ENCODE results near the gene TBCE.
"Not testable (repeated sequence)": the region's sequence is repeated elsewhere in the genome, so short reads cannot be mapped to it uniquely, and the experiment has no call there.

TBCE gene

DNA sequence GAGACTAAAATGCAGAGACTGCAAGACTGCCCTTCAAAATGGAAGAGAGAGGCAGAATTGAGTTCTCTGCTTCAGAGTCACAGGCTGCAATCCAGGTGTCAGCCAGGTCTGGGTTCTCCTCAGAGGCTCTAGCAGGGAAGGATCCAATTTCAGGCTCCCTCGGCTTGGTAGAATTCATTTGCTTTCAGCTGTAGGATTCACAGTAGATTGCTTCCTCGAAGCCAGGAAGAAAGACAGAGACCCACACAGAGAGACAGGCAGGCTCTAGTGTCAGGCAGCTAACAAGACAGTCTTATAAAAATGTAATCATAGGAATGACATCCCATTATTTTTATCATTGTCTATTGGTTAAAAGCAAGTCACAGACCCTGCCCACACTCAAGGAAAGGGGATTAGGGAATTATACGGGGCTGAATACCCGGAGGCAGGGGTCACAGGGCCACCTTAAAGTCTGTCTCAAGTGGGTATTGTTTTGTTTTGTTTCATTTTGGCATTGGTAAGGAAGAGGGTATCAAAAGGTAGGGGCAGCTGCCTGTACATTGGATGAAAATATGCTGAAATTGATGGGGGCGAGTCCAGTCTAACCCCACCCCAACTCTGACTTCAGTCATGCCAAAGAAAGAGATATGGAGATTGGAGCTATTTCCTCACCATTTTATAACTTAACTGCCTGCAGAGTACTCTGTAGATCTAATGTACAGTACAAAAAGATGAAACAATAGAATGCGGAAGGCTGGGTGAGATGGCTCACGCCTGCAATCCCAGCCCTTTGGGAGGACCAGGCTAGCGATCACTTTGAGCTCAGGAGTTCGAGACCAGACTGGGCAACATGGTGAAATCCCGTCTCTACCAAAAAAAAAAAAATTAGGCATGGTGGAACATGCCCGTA lies 9.5 kb upstream of the TBCE start:
- DNase-seq, result peak; percentile 35

DNA sequence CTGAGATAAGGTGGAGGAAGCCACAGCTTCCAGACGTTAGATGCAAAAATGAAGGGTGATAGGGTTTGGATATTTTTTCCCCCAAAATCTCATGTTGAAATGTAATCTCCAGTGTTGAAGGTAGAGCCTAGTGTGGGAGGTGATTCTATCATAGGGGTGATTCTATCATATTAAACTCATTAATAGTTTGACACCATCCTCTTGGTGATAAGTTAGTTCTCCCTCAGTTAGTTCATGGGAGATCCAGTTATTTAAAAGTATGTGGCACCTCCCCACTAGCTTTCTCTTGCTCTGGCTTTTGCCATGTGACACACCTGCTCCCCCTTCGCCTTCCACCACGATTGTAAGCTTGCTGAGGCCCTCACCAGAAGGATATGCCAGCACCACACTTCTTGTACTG lies 8.3 kb upstream of the TBCE start:
- DNase-seq, result no peak

DNA sequence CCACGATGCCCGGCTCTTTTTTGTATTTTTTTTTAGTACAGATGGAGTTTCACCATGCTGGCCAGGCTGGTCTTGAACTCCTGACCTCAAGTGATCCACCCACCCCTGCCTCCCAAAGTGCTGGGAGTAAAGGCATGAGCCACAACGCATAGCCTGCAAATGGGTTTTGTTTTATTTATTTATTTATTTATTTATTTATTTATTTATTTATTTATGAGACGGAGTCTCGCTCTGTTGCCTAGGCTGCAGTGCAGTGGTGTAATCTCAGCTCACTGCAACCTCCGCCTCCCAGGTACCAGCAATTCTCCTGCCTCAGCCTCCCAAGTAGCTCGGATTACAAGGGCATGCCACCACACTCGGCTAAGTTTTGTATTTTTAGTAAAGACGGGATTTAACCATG lies 3.0 kb upstream of the TBCE start:
- not testable (repeated sequence) for DNase-seq

DNA sequence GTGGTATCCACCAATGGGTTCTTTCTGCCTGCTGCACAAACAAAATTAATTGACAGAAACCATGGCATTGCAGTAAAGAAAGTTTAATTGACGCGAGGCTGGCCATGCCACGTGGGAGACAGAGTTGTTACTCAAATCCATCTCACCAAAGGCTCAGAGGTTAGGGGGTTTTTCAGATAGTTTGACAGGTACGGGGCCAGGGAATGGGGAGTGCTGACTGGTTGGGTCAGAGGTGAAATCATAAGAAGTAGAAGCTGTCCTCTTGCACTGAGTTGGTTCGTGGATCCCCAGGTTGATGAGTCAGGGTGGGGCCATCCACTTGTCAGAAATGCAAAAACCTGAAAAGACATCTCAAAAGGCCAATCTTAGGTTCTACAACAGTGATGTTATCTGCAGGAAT lies 941 bp upstream of the TBCE start:
- no peak for DNase-seq

DNA sequence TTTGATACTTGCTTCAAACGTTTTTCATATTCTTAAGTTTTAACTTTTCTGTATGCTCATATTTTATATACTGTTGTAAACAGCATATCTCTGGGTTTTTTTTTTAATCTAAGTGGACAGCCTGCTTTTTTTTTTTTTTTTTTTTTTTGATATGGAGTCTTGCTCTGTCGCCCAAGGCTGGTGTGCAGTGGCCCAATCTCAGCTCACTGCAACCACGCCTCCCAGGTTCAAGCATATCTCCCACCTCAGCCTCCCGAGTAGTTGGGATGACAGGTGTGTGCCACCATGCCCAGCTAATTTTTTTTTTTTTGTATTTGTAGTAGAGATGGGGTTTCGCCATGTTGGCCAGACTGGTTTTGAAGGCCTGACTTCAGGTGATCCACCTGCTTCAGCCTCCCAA lies 1.2 kb downstream of the TBCE start:
- no peak for DNase-seq

DNA sequence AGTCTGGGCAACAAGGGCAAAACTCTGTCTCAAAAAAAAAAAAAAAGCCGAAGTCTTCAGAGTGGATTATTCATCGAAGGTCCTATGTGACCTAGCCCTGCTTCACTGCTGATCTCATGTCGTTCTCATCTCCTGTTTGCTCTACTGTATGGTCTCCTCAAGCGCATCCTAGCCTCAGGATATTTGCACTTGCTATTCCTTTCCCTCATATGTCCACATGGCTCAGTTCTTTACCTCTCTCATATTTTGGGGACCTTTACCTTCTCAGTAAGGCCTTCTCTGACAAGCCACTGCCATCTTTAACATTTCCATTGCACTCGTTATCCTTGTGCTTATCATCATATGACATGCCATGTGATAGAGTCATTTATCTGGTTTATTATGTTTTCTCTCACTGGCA lies 2.6 kb downstream of the TBCE start:
- DNase-seq, result no peak

DNA sequence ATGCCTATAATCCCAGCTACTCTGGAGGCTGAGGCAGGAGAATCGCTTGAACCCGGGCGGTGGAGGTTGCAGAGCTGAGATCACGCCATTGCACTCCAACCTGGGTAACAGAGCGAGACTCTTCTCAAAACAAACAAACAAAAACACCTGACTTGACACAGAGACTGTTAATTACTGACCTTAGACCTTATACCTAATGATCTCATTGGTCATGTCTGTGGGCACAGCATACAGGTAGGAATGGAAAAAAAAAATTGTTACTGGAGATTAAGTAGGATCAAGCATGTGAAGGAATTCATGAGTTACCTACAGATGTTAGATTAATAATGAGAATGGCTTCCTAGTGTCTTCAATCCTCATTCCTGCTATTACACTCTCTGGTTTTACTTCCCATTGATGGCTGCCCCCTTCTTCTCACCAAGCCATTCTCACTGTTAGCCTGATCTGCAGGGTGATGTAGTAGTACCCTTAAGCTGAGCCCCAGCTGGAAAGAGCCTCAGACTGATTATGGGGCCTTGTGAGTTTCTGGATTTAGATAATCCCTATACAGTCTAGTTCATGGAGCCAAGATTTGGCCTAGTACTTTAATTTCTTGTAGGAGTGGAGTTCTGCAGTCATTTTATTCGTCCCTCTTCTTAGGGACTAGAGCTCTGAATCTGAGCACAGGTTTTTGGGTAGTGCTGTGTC lies 8.8 kb downstream of the TBCE start:
- DNase-seq, result no peak

DNA sequence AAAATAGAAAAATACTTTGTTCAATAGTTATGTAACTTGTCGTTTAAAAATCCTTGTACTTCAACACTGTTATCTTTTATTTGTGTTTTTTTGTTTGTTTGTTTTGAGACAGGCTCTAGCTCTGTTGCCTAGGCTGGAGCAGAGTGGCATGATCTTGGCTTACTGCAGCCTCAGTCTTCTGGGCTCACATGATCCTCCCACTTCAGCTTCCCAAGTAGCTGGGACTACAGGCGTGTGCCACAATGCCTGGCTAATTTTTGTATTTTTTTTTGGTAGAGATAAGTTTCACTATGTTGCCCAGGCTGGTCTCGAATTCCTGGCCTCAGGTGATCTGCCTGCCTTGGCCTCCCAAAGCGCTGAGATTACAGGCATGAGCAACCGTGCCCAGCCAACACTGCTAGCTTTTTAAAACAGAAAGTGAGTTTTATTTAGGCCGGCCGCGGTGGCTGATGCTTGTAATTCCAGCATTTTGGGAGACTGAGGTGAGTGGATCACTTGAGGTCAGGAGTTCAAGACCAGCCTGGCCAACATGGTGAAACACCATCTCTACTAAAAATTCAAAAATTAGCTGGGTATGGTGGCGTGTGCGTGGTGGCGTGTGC lies 11.0 kb downstream of the TBCE start:
- DNase-seq, result not testable (repeated sequence)

DNA sequence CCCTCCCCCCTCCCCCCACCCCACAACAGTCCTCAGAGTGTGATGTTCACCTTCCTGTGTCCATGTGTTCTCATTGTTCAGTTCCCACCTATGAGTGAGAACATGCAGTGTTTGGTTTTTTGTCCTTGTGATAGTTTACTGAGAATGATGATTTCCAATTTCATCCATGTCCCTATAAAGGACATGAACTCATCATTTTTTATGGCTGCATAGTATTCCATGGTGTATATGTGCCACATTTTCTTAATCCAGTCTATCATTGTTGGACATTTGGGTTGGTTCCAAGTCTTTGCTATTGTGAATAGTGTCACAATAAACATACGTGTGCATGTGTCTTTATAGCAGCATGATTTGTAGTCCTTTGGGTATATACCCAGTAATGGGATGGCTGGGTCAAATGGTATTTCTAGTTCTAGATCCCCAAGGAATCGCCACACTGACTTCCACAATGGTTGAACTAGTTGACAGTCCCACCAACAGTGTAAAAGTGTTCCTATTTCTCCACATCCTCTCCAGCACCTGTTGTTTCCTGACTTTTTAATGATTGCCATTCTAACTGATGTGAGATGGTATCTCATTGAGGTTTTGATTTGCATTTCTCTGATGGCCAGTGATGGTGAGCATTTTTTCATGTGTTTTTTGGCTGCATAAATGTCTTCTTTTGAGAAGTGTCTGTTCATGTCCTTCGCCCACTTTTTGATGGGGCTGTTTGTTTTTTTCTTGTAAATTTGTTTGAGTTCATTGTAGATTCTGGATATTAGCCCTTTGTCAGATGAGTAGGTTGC lies 14.9 kb downstream of the TBCE start:
- not testable (repeated sequence) for DNase-seq

DNA sequence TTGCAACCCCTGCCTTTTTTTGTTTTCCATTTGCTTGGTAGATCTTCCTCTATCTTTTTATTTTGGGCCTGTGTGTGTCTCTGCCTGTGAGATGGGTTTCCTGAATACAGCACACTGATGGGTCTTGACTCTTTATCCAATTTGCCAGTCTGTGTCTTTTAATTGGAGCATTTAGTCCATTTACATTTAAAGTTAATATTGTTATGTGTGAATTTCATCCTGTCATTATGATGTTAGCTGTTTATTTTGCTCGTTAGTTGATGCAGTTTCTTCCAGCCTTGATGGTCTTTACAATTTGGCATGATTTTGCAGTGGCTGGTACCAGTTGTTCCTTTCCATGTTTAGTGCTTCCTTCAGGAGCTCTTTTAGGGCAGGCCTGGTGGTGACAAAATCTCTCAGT lies 18.4 kb downstream of the TBCE start:
- DNase-seq, result not testable (repeated sequence)

DNA sequence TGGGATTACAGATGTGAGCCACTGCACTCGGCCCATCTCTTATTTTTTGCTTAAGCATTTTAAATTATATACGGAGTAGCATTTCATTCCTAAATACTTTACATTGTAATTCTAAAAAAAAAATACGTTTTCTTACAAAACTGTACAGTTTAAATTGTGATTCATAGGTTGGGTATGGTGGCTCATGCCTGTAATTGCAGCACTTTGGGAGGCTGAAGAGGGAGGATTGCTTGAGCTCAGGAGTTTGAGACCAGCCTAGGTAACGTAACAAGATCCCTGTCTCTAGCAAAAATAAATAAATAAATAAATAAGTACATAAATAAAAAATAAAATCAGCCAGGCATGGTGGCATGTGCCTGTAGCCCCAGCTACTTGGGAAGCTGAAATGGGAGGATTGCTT lies 24.6 kb downstream of the TBCE start:
- DNase-seq, result no peak

DNA sequence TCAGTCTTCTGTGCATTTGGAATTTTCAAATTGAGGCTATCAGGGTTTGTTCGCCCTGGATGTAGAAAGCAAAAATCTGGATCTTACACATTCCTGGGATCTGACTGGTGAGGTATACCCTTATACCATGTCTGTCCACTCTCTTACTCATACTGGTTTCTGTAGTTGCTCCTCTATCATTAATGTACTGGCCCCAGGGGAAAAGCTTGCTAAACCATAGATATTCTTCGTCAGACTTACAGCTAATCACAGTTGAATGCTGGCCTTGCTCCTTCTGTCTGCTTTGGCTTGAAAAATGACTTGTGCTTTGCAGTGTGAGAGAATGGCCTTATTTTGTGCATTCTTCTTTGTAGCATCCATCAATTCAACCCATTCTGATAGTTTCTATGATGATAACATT lies 30.5 kb downstream of the TBCE start:
- DNase-seq, result no peak

DNA sequence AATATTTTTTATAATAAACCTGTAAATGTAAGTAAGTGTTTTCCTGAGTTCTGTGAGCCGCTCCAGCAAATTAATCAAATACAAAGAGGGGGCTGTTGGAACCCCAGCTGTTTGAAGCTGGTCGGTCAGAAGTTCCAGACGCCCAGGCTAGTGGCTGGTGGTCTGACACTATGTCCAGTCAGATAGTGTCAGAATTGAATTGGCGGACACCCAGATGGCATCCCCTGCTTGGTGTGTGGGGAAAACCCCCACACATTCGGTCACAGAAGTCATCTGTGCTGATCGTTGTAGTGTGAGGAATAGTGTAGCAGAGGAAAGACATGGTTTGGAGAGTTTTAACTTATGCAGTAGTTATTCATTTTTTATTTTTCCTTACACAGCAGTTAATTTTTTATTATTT lies 32.4 kb downstream of the TBCE start:
- DNase-seq, result no peak

DNA sequence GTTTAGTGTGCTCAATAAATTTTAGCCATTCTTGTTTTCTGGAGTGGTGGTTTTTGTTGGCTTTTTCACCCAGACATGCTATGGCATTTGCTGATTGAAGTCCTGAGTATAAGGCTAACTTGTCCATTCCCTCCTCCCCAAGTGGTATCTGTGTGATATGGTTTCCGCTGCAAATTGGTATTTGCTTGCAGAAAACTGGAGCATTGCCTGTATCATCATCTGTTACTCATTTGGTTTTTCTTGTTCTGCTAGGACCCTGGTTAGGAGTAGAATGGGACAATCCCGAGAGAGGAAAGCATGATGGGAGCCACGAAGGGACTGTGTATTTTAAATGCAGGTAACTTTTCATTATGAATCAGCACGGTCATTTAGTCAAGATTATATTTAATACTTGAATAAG lies 34.0 kb downstream of the TBCE start:
- no peak for DNase-seq

DNA sequence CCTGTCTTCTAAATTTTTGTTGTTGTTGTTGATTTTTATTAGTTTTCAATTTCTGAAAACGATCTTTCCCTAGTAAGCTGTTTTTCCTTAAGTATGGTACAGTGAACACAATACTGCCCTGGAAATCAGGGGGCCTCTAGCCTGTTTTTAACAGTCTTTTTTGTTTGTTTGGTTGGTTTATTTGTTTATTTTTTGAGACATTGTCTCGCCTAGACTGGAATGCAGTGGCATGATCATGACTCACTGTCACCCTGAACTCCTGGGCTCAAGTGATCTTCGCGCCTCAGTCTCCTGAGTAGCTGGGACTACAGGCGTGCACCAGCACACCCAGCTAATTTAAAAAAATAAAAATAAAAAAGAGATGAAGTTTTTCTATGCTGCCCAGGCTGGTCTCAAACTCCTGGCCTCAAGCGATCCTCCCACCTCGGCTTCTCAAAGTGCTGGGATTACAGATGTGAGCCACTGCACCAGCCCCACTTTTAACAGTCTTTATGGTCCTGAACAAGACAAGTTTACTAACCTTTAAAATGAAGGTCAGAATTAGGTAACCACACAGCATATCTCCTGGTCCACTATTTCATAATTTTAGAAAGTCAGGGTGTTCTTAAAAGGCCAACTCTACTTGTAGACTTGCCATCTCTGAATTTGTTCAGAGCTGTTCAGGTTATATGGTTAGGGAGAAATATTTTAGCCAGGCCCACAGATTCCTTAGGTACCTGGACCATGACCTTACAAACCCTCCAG lies 35.4 kb downstream of the TBCE start:
- no peak for DNase-seq

DNA sequence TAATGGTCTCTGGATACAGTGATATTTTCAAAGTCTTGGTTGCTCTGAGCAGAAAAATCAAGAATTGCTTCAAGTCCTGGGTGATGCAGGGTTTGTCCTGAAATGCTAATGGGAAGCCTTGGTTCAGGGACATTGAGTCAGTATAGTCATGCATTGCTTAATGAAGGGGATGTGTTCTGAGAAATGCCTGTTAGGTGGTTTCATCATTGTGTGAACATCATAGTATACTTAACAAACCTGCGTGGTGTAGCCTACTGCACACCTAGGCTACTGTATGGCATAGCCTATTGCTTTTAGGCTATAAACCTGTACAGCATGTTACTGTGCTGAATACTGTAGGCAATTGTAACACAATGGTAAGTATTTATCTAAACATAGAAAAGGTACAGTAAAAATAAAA lies 36.4 kb downstream of the TBCE start:
- no peak for DNase-seq

DNA sequence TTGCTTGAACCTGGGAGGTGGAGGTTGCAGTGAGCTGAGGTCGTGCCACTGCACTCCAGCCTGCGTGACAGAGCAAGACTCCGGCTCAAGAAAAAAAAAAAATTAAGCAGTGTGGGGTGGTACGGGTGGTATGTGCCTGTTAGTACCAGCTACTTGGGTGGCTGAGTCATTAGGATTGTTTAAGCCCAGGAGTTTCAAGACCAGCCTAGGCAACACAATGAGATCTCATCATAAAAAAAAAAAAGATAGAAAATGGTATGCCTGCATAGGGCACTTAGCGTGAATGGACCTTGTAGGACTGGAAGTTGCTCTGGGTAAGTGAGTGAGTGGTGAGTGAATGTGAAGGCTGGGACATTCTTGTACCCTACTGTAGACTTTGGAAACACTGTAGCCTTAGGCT lies 37.0 kb downstream of the TBCE start:
- no peak for DNase-seq

DNA sequence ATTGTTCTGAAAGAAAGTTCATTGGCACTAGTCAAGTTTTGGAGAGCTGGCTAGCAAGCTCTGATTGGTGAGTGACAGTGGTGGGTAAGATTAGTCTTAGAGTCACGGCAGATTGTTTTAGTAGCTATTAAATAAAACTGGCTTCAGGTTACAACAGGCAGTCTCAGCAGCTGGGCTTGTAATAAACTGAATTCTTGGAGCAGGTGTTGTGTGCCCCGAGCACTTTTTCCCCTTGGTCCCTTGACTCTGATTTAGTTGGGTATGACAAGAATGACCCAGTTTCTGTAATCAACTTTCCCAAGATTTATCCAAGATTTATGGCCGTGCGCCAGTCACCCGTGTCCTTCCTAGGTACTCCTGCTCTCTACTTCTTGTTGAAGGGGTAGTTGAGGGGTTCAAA lies 40.2 kb downstream of the TBCE start:
- no peak for DNase-seq

DNA sequence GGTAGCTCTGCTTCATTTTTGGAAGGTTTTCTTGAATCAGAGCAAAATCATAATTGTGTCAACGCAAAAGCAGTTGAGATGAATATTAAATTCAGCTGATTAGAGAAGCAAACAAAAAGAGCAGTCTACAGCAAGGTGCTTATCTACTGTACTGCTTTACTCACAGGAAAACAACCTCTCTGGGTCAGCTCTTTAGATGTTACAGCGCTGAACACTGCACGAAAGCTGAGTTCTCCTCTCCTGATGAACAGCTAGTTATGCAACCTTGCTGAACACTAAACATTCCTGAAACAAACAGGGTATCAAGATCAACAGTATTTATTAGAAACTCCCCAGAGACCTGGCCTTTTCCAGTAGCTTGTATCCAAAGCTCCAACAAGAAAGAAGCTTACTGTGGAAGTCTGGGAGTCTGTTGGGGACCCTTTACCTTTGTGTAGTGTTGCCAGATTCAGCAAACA lies 41.3 kb downstream of the TBCE start:
- no peak for DNase-seq

DNA sequence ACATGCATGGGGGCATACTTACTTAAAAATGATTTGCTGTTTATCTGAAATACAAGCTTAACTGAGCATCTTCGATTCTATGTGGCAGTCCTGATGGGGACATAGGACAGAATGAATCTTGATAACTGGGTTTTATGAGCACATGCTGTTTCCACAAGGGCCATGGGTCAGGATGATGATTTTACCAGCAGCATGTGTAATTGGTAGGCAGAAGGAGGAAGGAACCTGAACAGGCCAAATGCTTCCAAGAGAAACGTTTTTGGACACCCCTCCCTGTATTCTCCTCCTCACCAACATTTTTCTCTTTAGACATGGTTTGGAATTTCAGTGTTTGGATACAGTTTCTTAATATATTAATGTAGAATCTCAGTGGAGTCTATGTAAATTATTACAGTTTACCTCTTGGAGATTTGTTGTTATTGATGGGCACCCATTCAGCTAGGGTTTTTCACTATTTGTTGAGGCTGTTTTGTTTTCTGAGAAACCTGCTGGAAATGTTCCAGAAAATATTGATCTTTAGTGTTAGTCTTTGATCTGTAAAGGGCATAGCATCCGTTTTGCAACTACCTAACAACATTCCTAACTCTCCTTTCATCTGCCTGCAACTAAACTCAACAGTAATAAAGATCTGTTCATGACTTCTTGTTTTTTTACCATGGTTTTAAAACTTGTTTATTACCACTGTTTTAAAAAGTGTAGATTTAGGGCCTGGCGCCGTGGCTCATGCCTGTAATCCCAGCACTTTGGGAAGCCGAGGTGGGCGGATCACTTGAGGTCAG lies 42.0 kb downstream of the TBCE start:
- DNase-seq, result no peak

DNA sequence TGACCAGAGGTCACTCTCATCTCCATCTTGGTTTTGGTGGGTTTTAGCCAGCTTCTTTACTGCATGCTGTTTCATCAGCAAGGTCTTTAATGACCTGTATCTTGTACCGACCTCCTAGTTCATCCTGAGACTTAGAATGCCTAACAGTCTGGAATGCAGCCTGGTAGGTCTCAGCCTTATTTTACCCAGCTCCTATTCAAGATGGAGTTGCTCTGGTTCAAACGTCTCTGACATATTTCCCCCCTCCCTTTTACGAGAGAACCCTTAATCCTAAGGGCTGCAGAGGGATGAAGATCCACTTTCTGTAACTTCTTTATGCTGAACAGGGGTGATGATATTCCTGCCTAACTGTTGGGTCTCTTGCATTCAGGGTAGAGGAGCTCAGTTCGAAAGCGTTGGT lies 43.2 kb downstream of the TBCE start:
- DNase-seq, result no peak

All from NCI-H510A treated with DMSO at 0.1 percent for 48 hours (cell line).